ENCODE data around the gene RAB7B.

Gene RAB7B

DNA sequence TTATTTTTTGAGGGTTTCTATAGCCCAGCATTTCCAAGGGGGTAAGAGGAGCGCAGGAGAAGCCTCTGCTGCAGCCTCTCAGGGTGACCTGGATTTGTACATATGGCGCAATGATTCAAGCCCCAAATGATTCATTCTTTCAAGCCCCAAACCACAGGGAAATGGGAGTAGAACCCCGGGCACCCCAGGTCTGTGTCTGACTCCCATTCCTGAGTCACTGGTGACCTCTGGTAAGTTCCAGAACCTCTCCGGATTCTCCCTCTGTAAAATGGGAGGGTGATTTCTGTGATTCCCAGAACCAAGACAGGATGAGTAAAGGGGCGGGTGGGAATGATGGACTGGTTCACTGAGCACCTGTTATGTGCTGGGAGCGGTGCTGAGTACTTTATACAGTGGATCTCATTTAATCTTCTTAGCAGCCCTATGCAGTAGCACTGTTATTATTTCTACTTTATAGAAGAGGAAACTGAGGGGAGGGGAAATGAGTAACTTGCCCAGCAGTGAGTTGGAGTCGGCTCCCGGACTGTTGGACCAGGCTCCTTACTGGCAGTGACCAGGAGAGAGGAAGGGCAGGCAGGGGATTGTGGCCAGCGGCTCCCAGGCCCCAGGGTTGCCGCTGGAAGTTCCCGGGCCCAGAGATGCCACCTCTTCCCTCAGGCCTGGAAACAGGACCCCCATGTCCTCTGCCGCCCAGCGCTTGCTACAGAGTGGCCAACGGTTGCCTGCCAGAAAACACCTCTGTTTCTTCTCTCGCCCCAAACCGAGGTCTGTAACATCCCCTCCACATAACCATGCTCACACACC, 39.6 kb downstream of the RAB7B start:
- no peaks in the 10 kb centered on the region for H3K9me3 ChIP-seq (ENCODE audit: control extremely low read depth in 1 of 5, control insufficient read depth in 4 of 5, insufficient read depth in 2 of 5, low read depth in 1 of 5, low read length in 4 of 5)
- H3K27ac ChIP-seq (ENCODE audit: insufficient read depth in 1 of 2, low read depth in 1 of 2, low read length in 2 of 2, poor library complexity in 1 of 2, severe bottlenecking in 2 of 2): no peak overlapping the region
- POLR2A ChIA-PET: no interaction called here
- no peak for DNase-seq
- 96% methylated on average over 11 of the region's 16 CpGs for WGBS (ENCODE audit: insufficient coverage)
- no peak overlapping the region for H3K4me3 ChIP-seq (ENCODE audit: control insufficient read depth in 1 of 7, extremely low read depth in 1 of 7, insufficient read depth in 4 of 7, low read depth in 2 of 7, low read length in 6 of 7)
- CTCF ChIA-PET: interaction anchor here (2.2 to 4.1 kb wide), 3 partner anchors 14 to 171 kb away, joined by 9 to 24 read pairs (median 13); no protein-coding TSS in a partner anchor
- H3K36me3 ChIP-seq (ENCODE audit: control insufficient read depth in 4 of 4, insufficient read depth in 4 of 4, low read length in 3 of 4): no peaks in the 10 kb centered on the region
- no peaks in the 10 kb centered on the region for H3K27me3 ChIP-seq (replicated peaks in 2 of 5; ENCODE audit: control insufficient read depth in 4 of 5, insufficient read depth in 5 of 5, low read length in 4 of 5)
- peaks cover 0 to 21% (median 7%) of the 10 kb centered on the region in 4 experiments for H3K4me1 ChIP-seq (ENCODE audit: control extremely low read depth in 1 of 4, control insufficient read depth in 4 of 4, insufficient read depth in 4 of 4, low read length in 3 of 4)

DNA sequence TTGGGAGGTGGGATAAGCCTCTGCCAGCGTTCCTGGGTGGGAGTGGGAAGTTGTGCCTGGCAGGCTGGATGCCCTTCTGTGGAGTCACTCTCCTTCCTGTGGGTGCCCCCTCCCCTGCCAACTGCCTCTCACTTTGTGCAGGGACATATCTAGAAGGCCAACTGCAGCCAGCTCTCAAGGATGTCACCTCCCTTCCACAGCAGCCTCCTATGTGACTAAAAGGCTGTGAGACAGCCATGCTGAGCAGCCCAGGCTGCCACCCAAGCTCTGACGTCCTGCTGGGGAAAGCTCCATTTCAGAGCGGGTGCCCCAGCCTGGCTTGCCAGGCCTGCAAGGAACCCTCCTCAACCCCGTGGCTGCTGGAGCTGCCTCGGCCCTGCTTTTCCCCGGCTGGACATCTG, 40.4 kb downstream of the RAB7B start:
- Histone ChIP-seq H3K27ac (ENCODE audit: insufficient read depth in 1 of 2, low read depth in 1 of 2, low read length in 2 of 2, poor library complexity in 1 of 2, severe bottlenecking in 2 of 2) (no peak overlapping the region), H3K27me3 (replicated peaks in 2 of 5; ENCODE audit: control insufficient read depth in 4 of 5, insufficient read depth in 5 of 5, low read length in 4 of 5) (no peaks in the 10 kb centered on the region), H3K9me3 (ENCODE audit: control extremely low read depth in 1 of 5, control insufficient read depth in 4 of 5, insufficient read depth in 2 of 5, low read depth in 1 of 5, low read length in 4 of 5) (no peaks in the 10 kb centered on the region), H3K36me3 (ENCODE audit: control insufficient read depth in 4 of 4, insufficient read depth in 4 of 4, low read length in 3 of 4) (no peaks in the 10 kb centered on the region), H3K4me3 (ENCODE audit: control insufficient read depth in 1 of 7, extremely low read depth in 1 of 7, insufficient read depth in 4 of 7, low read depth in 2 of 7, low read length in 6 of 7) (no peak overlapping the region), H3K4me1 (ENCODE audit: control extremely low read depth in 1 of 4, control insufficient read depth in 4 of 4, insufficient read depth in 4 of 4, low read length in 3 of 4) (peaks cover 0 to 21% (median 7%) of the 10 kb centered on the region in 4 experiments)
- WGBS (ENCODE audit: insufficient coverage): 90% methylated on average over 4 of the region's 6 CpGs
- ChIA-PET CTCF (interaction anchor here (1.0 to 4.1 kb wide), 3 partner anchors 15 to 170 kb away, joined by 3 to 24 read pairs (median 13); no protein-coding TSS in a partner anchor), POLR2A (no interaction called here)
- no peak for DNase-seq

DNA sequence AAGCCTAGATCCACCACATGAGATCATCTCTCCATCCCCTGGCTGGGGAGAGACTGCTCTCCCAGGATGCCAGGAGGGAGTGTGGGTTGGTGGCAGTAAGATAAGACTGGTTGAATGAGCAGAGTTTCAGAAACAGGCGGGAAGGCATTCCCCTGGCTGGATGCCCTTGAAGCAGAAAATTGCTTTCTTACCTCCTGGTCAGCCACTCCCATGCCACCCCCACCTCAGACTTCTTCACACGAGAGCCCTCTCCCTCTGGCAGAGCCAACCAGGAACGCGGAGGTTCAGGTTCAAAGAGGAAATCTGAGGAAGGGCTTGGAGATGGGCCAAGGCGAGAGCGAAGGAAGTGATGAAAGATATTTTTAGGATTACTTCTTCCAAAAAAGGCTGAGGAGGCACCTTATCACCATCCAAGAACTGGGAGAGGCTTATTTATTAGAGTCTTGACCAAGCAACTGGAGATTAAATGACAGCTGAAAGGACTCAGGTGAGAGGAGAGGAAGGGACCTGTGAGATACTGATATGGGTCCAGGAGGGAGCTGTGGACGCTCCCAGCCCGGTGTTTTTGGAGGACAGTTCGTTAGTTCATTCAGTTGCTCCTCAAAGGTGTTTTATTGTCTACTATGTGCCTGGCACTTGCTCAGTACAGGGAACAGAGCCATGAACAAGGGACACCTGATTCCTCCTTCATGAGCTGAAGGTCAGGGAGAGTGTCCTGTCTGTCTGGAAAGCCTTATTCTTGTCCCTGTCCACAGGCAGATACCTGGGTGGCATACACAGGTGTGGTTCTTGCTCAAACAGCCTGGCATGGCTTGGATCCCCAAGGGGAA, 41.0 kb downstream of the RAB7B start:
- Histone ChIP-seq H3K27me3 (replicated peaks in 2 of 5; ENCODE audit: control insufficient read depth in 4 of 5, insufficient read depth in 5 of 5, low read length in 4 of 5) (no peaks in the 10 kb centered on the region), H3K9me3 (ENCODE audit: control extremely low read depth in 1 of 5, control insufficient read depth in 4 of 5, insufficient read depth in 2 of 5, low read depth in 1 of 5, low read length in 4 of 5) (no peaks in the 10 kb centered on the region), H3K4me3 (ENCODE audit: control insufficient read depth in 1 of 7, extremely low read depth in 1 of 7, insufficient read depth in 4 of 7, low read depth in 2 of 7, low read length in 6 of 7) (no peak overlapping the region), H3K4me1 (ENCODE audit: control extremely low read depth in 1 of 4, control insufficient read depth in 4 of 4, insufficient read depth in 4 of 4, low read length in 3 of 4) (peaks cover 0 to 21% (median 7%) of the 10 kb centered on the region in 4 experiments), H3K27ac (ENCODE audit: insufficient read depth in 1 of 2, low read depth in 1 of 2, low read length in 2 of 2, poor library complexity in 1 of 2, severe bottlenecking in 2 of 2) (no peak overlapping the region), H3K36me3 (ENCODE audit: control insufficient read depth in 4 of 4, insufficient read depth in 4 of 4, low read length in 3 of 4) (no peaks in the 10 kb centered on the region)
- POLR2A ChIA-PET: no interaction called here
- CTCF ChIA-PET: interaction anchor here (1.0 to 4.1 kb wide), 6 partner anchors 10 to 170 kb away, joined by 3 to 24 read pairs (median 4); partner anchors contain the start of gene SLC26A9
- WGBS (ENCODE audit: insufficient coverage): 63% methylated on average over 6 of the region's 9 CpGs
- DNase-seq: peak in 1 of 3 donors; percentile 15

DNA sequence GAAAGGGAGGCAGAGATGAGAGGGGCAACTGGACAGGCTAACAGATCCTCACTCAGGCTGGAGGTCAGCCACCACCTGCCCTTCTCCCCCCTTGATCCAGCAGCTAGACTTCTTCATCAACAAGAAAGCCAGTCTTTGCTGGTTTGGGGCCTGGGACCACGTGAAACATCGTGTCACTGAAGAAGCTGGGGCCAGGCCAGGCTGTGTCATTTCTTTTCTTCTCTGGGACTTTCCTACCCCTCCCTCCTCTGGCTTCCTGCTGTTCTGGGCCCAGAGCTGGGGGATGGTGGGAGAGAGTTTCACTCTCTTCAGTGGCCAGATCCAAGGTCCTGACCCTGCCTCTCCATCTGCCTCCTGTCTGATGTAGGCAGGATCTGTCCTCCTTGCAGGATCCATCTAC, 41.8 kb downstream of the RAB7B start:
- peaks cover 0 to 2% (median 0%) of the 10 kb centered on the region in 5 experiments for H3K27me3 ChIP-seq (replicated peaks in 2 of 5; ENCODE audit: control insufficient read depth in 4 of 5, insufficient read depth in 5 of 5, low read length in 4 of 5)
- no peak overlapping the region for H3K4me3 ChIP-seq (ENCODE audit: control insufficient read depth in 1 of 7, extremely low read depth in 1 of 7, insufficient read depth in 4 of 7, low read depth in 2 of 7, low read length in 6 of 7)
- DNase-seq: peak; percentile 14 to 76 (median 73)
- no peaks in the 10 kb centered on the region for H3K36me3 ChIP-seq (ENCODE audit: control insufficient read depth in 4 of 4, insufficient read depth in 4 of 4, low read length in 3 of 4)
- H3K4me1 ChIP-seq (ENCODE audit: control extremely low read depth in 1 of 4, control insufficient read depth in 4 of 4, insufficient read depth in 4 of 4, low read length in 3 of 4): peaks cover 0 to 21% (median 7%) of the 10 kb centered on the region in 4 experiments
- CTCF ChIA-PET: interaction anchor here (1.2 to 4.1 kb wide), 5 partner anchors 10 to 169 kb away, joined by 3 to 24 read pairs (median 4); partner anchors contain the start of gene SLC26A9
- no CpG with 5 or more reads among the region's 2 CpGs for WGBS (ENCODE audit: insufficient coverage)
- POLR2A ChIA-PET: no interaction called here
- H3K9me3 ChIP-seq (ENCODE audit: control extremely low read depth in 1 of 5, control insufficient read depth in 4 of 5, insufficient read depth in 2 of 5, low read depth in 1 of 5, low read length in 4 of 5): no peaks in the 10 kb centered on the region
- H3K27ac ChIP-seq (ENCODE audit: insufficient read depth in 1 of 2, low read depth in 1 of 2, low read length in 2 of 2, poor library complexity in 1 of 2, severe bottlenecking in 2 of 2): no peak overlapping the region

DNA sequence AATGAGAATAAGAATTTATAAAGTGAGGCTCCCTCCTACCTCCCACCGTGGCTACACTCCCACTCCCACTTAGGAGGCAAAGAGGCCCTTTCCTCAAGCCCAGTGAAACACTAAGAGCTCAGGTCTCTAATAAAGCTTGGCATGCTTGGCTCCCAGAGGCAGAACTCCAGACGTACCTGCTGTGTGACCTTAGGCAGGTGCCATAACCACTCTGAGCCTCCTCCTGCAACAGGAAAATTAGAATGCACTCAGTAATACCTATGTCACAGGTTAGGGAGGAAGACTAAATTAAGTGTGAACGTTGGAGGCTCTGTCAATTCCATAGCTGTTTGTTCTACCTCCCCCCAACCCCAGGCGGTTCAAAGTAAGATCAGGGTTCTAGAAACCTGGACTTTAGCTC, 43.4 kb downstream of the RAB7B start:
- no peak for DNase-seq
- peaks cover 0 to 21% (median 7%) of the 10 kb centered on the region in 4 experiments for H3K4me1 ChIP-seq (ENCODE audit: control extremely low read depth in 1 of 4, control insufficient read depth in 4 of 4, insufficient read depth in 4 of 4, low read length in 3 of 4)
- WGBS (ENCODE audit: insufficient coverage): 93% methylated on average over 3 of the region's 4 CpGs
- H3K27me3 ChIP-seq (replicated peaks in 2 of 5; ENCODE audit: control insufficient read depth in 4 of 5, insufficient read depth in 5 of 5, low read length in 4 of 5): peaks cover 0 to 2% (median 0%) of the 10 kb centered on the region in 5 experiments
- no peaks in the 10 kb centered on the region for H3K9me3 ChIP-seq (ENCODE audit: control extremely low read depth in 1 of 5, control insufficient read depth in 4 of 5, insufficient read depth in 2 of 5, low read depth in 1 of 5, low read length in 4 of 5)
- no peak overlapping the region for H3K4me3 ChIP-seq (ENCODE audit: control insufficient read depth in 1 of 7, extremely low read depth in 1 of 7, insufficient read depth in 4 of 7, low read depth in 2 of 7, low read length in 6 of 7)
- no peaks in the 10 kb centered on the region for H3K36me3 ChIP-seq (ENCODE audit: control insufficient read depth in 4 of 4, insufficient read depth in 4 of 4, low read length in 3 of 4)
- CTCF ChIA-PET: interaction anchor here (0.8 to 4.1 kb wide), 5 partner anchors 9 to 301 kb away, joined by 3 to 24 read pairs (median 3); no protein-coding TSS in a partner anchor
- POLR2A ChIA-PET: no interaction called here
- no peak overlapping the region for H3K27ac ChIP-seq (ENCODE audit: insufficient read depth in 1 of 2, low read depth in 1 of 2, low read length in 2 of 2, poor library complexity in 1 of 2, severe bottlenecking in 2 of 2)

DNA sequence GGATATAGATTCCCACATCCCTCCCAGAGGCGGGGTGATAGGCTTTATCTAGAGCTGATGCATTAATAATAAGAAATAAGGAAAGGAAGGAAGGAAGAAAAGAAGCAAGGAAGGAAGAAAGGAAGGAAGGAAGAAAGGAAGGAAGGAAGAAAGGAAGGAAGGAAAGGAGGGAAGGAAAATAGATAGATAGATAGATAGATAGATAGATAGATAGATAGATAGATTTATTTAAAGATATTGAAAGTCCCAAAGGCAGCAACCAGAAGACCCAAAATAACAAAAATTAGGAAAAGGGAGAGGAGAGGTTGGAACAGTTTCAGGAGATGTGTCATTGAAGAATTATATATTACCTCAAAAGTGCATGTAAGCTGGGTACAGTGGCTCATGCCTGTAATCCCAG, 47.7 kb downstream of the RAB7B start:
- Histone ChIP-seq H3K4me1 (ENCODE audit: control extremely low read depth in 1 of 4, control insufficient read depth in 4 of 4, insufficient read depth in 4 of 4, low read length in 3 of 4) (no peaks in the 10 kb centered on the region), H3K27me3 (replicated peaks in 2 of 5; ENCODE audit: control insufficient read depth in 4 of 5, insufficient read depth in 5 of 5, low read length in 4 of 5) (peaks cover 0 to 2% (median 0%) of the 10 kb centered on the region in 5 experiments), H3K9me3 (ENCODE audit: control extremely low read depth in 1 of 5, control insufficient read depth in 4 of 5, insufficient read depth in 2 of 5, low read depth in 1 of 5, low read length in 4 of 5) (no peaks in the 10 kb centered on the region), H3K4me3 (ENCODE audit: control insufficient read depth in 1 of 7, extremely low read depth in 1 of 7, insufficient read depth in 4 of 7, low read depth in 2 of 7, low read length in 6 of 7) (no peak overlapping the region), H3K27ac (ENCODE audit: insufficient read depth in 1 of 2, low read depth in 1 of 2, low read length in 2 of 2, poor library complexity in 1 of 2, severe bottlenecking in 2 of 2) (no peak overlapping the region), H3K36me3 (ENCODE audit: control insufficient read depth in 4 of 4, insufficient read depth in 4 of 4, low read length in 3 of 4) (no peaks in the 10 kb centered on the region)
- ChIA-PET POLR2A (no interaction called here), CTCF (no interaction called here)
- no peak for DNase-seq
- 80% methylated on average over 1 of the region's 1 CpG for WGBS (ENCODE audit: insufficient coverage)

Data from common myeloid progenitor, CD34-positive (primary cell).